ENCODE results near the gene SOX10.

DNA sequence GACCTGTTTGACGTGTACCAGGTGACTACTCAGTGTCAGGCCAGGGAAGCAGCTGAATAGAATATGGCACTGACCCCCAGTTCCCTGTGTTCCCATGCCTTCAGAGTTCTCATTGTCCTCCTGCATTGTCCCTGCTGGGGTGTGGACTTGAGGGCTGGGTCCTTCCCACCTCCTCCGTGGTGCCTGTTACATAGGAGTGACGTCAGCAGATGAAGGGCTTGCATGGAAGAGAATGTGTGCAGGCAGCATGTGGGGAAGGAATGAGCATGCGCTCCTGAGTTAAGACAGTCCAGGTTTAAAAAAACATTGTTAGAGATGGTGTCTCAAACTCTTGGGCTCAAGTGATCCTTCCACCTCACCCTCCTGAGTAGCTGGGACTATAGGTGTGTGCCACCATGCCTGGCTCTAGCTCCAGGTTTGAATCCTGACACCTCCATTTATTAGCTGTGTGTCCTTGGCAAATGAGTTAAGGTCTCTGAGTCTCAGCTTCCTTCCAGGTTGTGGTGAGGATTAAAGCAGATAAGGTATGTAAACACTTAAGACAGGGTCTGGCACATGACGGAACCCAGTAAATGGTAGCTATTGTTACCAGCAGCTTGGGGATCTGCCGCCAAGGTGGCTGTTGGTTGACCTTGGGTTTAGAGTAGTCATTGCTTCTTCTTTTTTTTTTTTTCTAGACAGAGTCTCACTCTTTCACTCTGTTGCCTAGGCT lies 7.5 kb upstream of the SOX10 start:
- TF ChIP-seq, protein P1, sequence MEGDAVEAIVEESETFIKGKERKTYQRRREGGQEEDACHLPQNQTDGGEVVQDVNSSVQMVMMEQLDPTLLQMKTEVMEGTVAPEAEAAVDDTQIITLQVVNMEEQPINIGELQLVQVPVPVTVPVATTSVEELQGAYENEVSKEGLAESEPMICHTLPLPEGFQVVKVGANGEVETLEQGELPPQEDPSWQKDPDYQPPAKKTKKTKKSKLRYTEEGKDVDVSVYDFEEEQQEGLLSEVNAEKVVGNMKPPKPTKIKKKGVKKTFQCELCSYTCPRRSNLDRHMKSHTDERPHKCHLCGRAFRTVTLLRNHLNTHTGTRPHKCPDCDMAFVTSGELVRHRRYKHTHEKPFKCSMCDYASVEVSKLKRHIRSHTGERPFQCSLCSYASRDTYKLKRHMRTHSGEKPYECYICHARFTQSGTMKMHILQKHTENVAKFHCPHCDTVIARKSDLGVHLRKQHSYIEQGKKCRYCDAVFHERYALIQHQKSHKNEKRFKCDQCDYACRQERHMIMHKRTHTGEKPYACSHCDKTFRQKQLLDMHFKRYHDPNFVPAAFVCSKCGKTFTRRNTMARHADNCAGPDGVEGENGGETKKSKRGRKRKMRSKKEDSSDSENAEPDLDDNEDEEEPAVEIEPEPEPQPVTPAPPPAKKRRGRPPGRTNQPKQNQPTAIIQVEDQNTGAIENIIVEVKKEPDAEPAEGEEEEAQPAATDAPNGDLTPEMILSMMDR (IDR thresholded peaks at IDR 0.05 in 4 of 5, conservative IDR thresholded peaks at IDR 0.05 in 1 of 5), result no peak
- no peak for TF ChIP-seq POLR2A (IDR thresholded peaks at IDR 0.05)
